Transverse colon (tissue), 4 donors: Measurements from ENCODE around the gene PLEKHA7. TPM values are rescaled to one million over a fixed set of nuclear protein-coding genes. Genes with fewer than 3 reads are reported as not detected.

Experiments used
- DNase-seq: peaks from one replicate; pipeline ENCODE4 v3.0.0-alpha.2; 2019
- H3K27ac ChIP-seq, 4 donors: fragments of 200-600 bp; sonication (generic); 2 replicates each; pipeline ENCODE4 v1.5.1; 2016 to 2018; ENCODE audit warnings: inconsistent platforms in 4 of 4
- H3K27me3 ChIP-seq: fragments of 200-600 bp; sonication (generic); 2 replicates; pipeline ENCODE4 v1.5.1; 2017; ENCODE audit warnings: inconsistent platforms
- H3K36me3 ChIP-seq, 4 donors: fragments of 200-600 bp; sonication (generic); 2 replicates each; pipeline ENCODE4 v1.5.1; 2017 to 2019; ENCODE audit warnings: inconsistent platforms in 4 of 4
- H3K4me1 ChIP-seq, 4 donors: fragments of 200-600 bp; sonication (generic); 2 replicates each; pipeline ENCODE4 v1.5.1; 2017 to 2020; ENCODE audit warnings: inconsistent platforms in 4 of 4
- H3K4me3 ChIP-seq, 4 donors: fragments of 200-600 bp; sonication (generic); 1 replicate in 1 of 4; 2 replicates in 3 of 4; pipeline versions ENCODE4 v1.5.1 to v1.6.1; 2017 to 2019; ENCODE audit warnings: inconsistent platforms in 4 of 4
- H3K9me3 ChIP-seq, 2 donors: fragments of 200-600 bp; sonication (generic); 2 replicates each; pipeline ENCODE4 v1.5.1; 2017 to 2019; ENCODE audit warnings: inconsistent platforms in 2 of 2
- EP300 ChIP-seq: sonication (generic); formaldehyde crosslinking; IDR thresholded peaks from one replicate; pipeline ENCODE4 v1.6.1; 2017; ENCODE audit warnings: antibody characterized with exemption, low read depth
- POLR2A ChIP-seq: fragments of 450-650 bp; IDR thresholded peaks from one replicate; pipeline ENCODE4 v1.6.1; 2016; ENCODE audit warnings: antibody characterized with exemption, mild to moderate bottlenecking, moderate library complexity
- POLR2AphosphoS5 ChIP-seq, 3 donors: sonication (generic); formaldehyde crosslinking; IDR thresholded peaks; one replicate each; pipeline ENCODE4 v1.6.1; 2016; ENCODE audit warnings: antibody characterized with exemption in 3 of 3
- WGBS, 2 donors: methylation state at CpG; one replicate each; pipeline ENCODE4 v1.1.5; 2018; ENCODE audit warnings: low coverage in 1 of 2; 5-methylcytosine and 5-hydroxymethylcytosine counted together
- in situ Hi-C, 4 donors: fragments of 200-750 bp; cut with MboI; loops; one replicate each; pipeline versions ENCODE4 v1.15.0 to v1.15.1; 2017; ENCODE audit warnings: low sequenced_read_pairs in 3 of 4, low pct_ligation_motif_present in 1 of 4, low pct_unique_long_range_greater_than_20kb in 1 of 4
- intact Hi-C: fragments of 100-400 bp; cut with DNase I; formaldehyde crosslinking; loops from one replicate; pipeline ENCODE4 v1.15.1; 2023; ENCODE audit warnings: low total_unique reads
- total RNA-seq, 4 donors: library from RNA; depleted of rRNA; stranded (reverse); fragments of >200 nt; gene quantifications; one replicate each; pipeline ENCODE4 v1.1.0, GENCODE V29; 2016
- TF ChIP-seq, protein P1 (sequence below), 5 experiments: fragments of 200-600 bp in 3 of 5; fragments of 450-650 bp in 2 of 5; sonication (generic) in 3 of 5; IDR thresholded peaks; 1 replicate in 2 of 5; 2 replicates in 3 of 5; pipeline ENCODE4 v1.5.1; 2016 to 2017; ENCODE audit warnings: antibody characterized with exemption in 5 of 5, inconsistent platforms in 3 of 5, mild to moderate bottlenecking in 2 of 5, moderate library complexity in 1 of 5

Gene PLEKHA7
- total RNA-seq, 4 donors from 2014 or later = 109 to 243 (median 114) TPM

DNA sequence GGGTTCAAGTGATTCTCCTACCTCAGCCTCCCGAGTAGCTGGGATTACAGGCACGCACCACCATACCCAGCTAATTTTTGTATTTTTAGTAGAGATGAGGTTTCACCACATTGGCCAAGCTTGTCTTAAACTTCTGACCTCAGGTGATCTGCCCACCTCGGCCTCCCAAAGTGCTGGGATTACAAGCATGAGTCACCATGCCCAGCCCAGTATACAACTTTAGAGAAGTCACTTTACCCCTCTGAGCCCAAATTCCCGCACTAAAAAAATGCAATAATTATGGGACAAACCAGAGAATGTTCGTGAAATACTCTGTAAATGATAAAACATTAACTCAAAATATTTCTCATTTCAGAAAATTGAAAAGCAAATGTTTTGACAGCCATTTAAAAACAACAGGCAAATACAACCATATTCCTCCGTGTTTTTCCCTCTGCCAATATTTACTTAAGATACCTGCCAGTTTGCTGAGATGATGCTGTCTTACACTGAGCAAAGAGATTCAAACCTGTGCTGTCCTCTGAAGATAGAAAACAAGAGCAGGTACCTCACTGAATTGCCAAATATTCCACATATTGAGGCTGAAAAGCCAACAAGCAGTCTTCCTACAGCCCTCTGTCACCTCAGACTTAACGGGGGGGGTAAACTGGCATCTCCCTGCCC, 9.6 kb downstream of the PLEKHA7 start:
- H3K27me3 ChIP-seq = no peaks in the 10 kb centered on the region
- no peaks in the 10 kb centered on the region for H3K9me3 ChIP-seq
- peak overlapping the region in 2 of 4 donors; percentile 8 to 44 for H3K27ac ChIP-seq
- no peak for DNase-seq
- H3K36me3 ChIP-seq = no peaks in the 10 kb centered on the region
- TF ChIP-seq POLR2A = no peak
- TF ChIP-seq POLR2AphosphoS5 (IDR thresholded peaks at IDR 0.05) = no peak
- TF ChIP-seq, protein P1, sequence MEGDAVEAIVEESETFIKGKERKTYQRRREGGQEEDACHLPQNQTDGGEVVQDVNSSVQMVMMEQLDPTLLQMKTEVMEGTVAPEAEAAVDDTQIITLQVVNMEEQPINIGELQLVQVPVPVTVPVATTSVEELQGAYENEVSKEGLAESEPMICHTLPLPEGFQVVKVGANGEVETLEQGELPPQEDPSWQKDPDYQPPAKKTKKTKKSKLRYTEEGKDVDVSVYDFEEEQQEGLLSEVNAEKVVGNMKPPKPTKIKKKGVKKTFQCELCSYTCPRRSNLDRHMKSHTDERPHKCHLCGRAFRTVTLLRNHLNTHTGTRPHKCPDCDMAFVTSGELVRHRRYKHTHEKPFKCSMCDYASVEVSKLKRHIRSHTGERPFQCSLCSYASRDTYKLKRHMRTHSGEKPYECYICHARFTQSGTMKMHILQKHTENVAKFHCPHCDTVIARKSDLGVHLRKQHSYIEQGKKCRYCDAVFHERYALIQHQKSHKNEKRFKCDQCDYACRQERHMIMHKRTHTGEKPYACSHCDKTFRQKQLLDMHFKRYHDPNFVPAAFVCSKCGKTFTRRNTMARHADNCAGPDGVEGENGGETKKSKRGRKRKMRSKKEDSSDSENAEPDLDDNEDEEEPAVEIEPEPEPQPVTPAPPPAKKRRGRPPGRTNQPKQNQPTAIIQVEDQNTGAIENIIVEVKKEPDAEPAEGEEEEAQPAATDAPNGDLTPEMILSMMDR (IDR thresholded peaks at IDR 0.05) = no peak
- no peak for TF ChIP-seq EP300
- H3K4me3 ChIP-seq = no peak overlapping the region
- in situ Hi-C loops = no loop called here
- peaks cover 0 to 23% (median 3%) of the 10 kb centered on the region in 4 donors for H3K4me1 ChIP-seq
- WGBS, 2 donors = 57 to 58% methylated on average over 4 to 7 of the region's 7 CpGs
- intact Hi-C loops = no loop called here

DNA sequence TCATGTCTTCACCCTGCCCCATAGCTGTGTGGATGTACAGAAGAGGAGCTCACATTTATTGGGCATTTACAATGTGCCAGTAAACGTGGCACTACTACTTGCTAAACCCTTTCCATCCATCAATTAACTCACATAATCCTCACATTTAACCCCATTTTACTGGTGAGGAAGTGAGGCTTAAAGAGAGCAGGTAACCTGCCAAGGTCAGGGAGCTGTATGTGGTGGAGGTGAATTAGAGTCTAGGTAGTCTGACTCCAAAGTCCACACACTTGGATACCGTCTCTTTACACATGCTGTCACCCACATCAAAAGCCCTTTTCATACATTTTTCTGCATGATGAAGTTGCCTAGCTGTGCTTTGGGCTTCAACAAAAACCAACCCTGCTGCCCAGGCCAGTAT, 10.8 kb downstream of the PLEKHA7 start:
- Histone ChIP-seq H3K36me3 (no peaks in the 10 kb centered on the region), H3K4me1 (peaks cover 0 to 28% (median 3%) of the 10 kb centered on the region in 4 donors), H3K27ac (peak overlapping the region in 2 of 4 donors; percentile 12 to 44), H3K27me3 (no peaks in the 10 kb centered on the region), H3K9me3 (no peaks in the 10 kb centered on the region), H3K4me3 (no peak overlapping the region)
- TF ChIP-seq EP300 (no peak), POLR2A (no peak), POLR2AphosphoS5 (IDR thresholded peaks at IDR 0.05) (no peak)
- TF ChIP-seq, protein P1 (IDR thresholded peaks at IDR 0.05) = no peak
- WGBS, 2 donors = 50 to 57% methylated on average over 1 to 2 of the region's 2 CpGs
- intact Hi-C loops (no loop called here), in situ Hi-C loops (no loop called here)
- no peak for DNase-seq

DNA sequence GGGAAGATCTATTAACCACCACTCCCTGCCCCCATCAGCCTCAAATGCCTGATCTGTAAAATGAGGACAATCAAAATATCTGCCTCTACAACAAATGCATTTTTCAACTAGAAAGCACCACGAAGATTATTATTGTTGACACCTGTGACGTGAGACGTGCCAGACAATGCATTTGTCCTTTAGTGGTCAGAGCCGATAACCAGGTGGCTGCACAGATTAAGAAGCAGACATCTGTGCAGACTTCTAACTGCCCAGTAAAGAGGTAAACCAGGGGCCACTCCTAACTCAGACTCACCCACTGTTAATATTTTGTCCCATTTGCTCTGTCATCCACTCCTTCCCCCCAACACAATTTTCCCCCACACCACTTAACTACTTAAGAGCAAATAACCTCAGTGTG, 11.7 kb downstream of the PLEKHA7 start:
- intact Hi-C loops = no loop called here
- Histone ChIP-seq H3K4me3 (no peak overlapping the region), H3K9me3 (no peaks in the 10 kb centered on the region), H3K36me3 (no peaks in the 10 kb centered on the region), H3K4me1 (peaks cover 0 to 35% (median 7%) of the 10 kb centered on the region in 4 donors), H3K27me3 (no peaks in the 10 kb centered on the region), H3K27ac (no peak overlapping the region)
- in situ Hi-C loops = no loop called here
- TF ChIP-seq POLR2AphosphoS5 (IDR thresholded peaks at IDR 0.05) = no peak
- no peak for DNase-seq
- WGBS, 2 donors = 87 to 89% methylated on average over 3 to 4 of the region's 4 CpGs

DNA sequence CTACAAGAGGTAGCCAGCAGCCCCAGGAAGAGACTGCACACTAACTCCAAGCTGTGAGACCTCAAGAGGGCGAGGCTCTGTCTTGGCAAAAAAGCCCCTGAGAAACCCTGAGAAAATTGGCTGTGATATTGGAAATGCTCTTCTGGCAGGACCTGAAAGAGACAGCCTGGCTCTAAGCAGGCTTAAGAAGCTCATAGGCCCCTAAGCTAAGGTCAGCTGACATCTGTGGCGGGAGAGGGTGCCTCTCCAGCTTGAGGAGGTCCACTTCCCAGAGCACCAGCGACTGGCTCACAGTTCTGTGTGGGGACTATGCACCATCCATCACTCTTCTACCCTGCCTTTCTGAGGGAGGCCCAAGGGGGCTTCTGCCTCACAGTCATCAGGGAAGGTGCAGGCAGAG, 12.4 kb downstream of the PLEKHA7 start:
- 87% methylated on average over 3 of the region's 3 CpGs; no CpG with 5 or more reads in 1 of the 2 donors for WGBS, 2 donors
- intact Hi-C loops (no loop called here), in situ Hi-C loops (no loop called here)
- Histone ChIP-seq H3K36me3 (no peaks in the 10 kb centered on the region), H3K27me3 (no peaks in the 10 kb centered on the region), H3K9me3 (no peaks in the 10 kb centered on the region), H3K4me1 (peaks cover 0 to 42% (median 14%) of the 10 kb centered on the region in 4 donors), H3K4me3 (no peak overlapping the region), H3K27ac (no peak overlapping the region)
- DNase-seq = no peak
- TF ChIP-seq, protein P1 (IDR thresholded peaks at IDR 0.05) = no peak
- no peak for TF ChIP-seq EP300
- no peak for TF ChIP-seq POLR2AphosphoS5 (IDR thresholded peaks at IDR 0.05)
- TF ChIP-seq POLR2A = no peak
